Left lung (tissue), 10 donors: ENCODE results near the gene SCN3B. TPM values are rescaled to one million over a fixed set of nuclear protein-coding genes. Genes with fewer than 3 reads are reported as not detected.

Experiments used
- ATAC-seq: fragments of 200-7000 bp; cut with Tn5 transposase; one replicate; pipeline ENCODE4 v1.9.1; 2020; ENCODE audit warnings: moderate library complexity
- DNase-seq, 4 donors: peaks; one replicate each; pipeline ENCODE4 v3.0.0-alpha.2; 2013 to 2020
- H3K27ac ChIP-seq, 2 donors: fragments of 200-600 bp; sonication (generic) in 1 of 2; one replicate each; pipeline versions ENCODE4 v1.5.0 to v1.8.0; 2020 to 2021
- H3K27me3 ChIP-seq, 2 donors: fragments of 200-600 bp; sonication (generic) in 1 of 2; one replicate each; pipeline versions ENCODE4 v1.5.0 to v1.8.0; 2020 to 2021
- H3K36me3 ChIP-seq, 2 donors: fragments of 200-600 bp; sonication (generic) in 1 of 2; one replicate each; pipeline versions ENCODE4 v1.5.0 to v1.8.0; 2020 to 2021
- H3K4me1 ChIP-seq, 2 donors: fragments of 200-600 bp; one replicate each; pipeline ENCODE4 v1.8.0; 2021
- H3K4me3 ChIP-seq, 2 donors: fragments of 200-600 bp; sonication (generic) in 1 of 2; one replicate each; pipeline versions ENCODE4 v1.5.0 to v1.8.0; 2020 to 2021; ENCODE audit warnings: mild to moderate bottlenecking in 1 of 2
- H3K9me3 ChIP-seq, 2 donors: fragments of 200-600 bp; sonication (generic) in 1 of 2; one replicate each; pipeline versions ENCODE4 v1.5.0 to v1.8.0; 2020 to 2021
- CTCF ChIP-seq, 2 donors: fragments of 200-600 bp; sonication (generic) in 1 of 2; IDR thresholded peaks; one replicate each; pipeline versions ENCODE4 v1.5.0 to v1.8.0; 2021; ENCODE audit warnings: antibody characterized with exemption in 2 of 2
- intact Hi-C, 2 donors: fragments of 100-400 bp; cut with DNase I; formaldehyde crosslinking; loops; one replicate each; pipeline versions ENCODE4 v1.11.2 to v1.14.2; 2022
- polyA plus RNA-seq, 6 donors: library from polyadenylated mRNA; unstranded; fragments of 120-200 nt; gene quantifications; one replicate each; pipeline ENCODE4 v1.2.1, GENCODE V29; 2013; ENCODE audit not compliant: insufficient read length in 6 of 6
- total RNA-seq, 2 donors: library from RNA; stranded (reverse); fragmentation: NEBNext Ultra II Directional; extraction: Animal tissue kit (Norgen Biotek cat#: 25700); gene quantifications; one replicate each; pipeline ENCODE4 v1.2.1, GENCODE V29; 2021
- donor health status: DM: no; HTN: yes; CAD: no.
- donor health status: DM: no; HTN: no; CAD: no.

The SCN3B gene
- total and polyA plus RNA-seq, 8 donors: 0.61 to 7.2 (median 5.3) TPM

DNA sequence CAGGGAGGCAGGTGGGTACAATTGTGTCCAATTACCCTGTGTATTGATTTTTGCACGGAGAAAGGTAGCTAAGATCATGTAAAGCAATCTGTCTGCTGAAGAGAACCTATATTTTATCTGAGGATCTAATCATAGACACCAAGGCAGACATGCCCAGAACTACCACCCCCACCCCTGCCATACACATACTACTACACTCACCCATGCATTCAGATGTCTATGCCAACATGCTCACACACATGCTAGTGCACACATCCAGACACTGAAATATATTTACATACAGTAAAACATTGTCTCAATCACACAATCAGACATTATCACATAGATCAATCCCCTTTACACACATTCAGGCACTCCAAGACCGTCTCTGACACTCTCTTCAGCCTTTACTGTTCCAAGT is 1.8 kb downstream of the SCN3B start:
- Histone ChIP-seq H3K27ac (no peak overlapping the region), H3K9me3 (no peaks in the 10 kb centered on the region), H3K27me3 (peaks cover 14 to 91% of the 10 kb centered on the region in 2 donors), H3K4me1 (peaks cover 7 to 13% of the 10 kb centered on the region in 2 donors), H3K4me3 (no peak overlapping the region), H3K36me3 (no peaks in the 10 kb centered on the region)
- DNase-seq (no peak), ATAC-seq (no peak)
- intact Hi-C loops: no loop called here
- TF ChIP-seq CTCF (IDR thresholded peaks at IDR 0.05): no peak

GRCh38 chr11:123650901-123651300 is 3.5 kb downstream of the SCN3B start:
- no peak overlapping the region for H3K27ac ChIP-seq
- H3K27me3 ChIP-seq: peaks cover 11 to 76% of the 10 kb centered on the region in 2 donors
- intact Hi-C loops: no loop called here
- peaks cover 7 to 13% of the 10 kb centered on the region in 2 donors for H3K4me1 ChIP-seq
- ATAC-seq (no peak), DNase-seq (no peak)
- no peaks in the 10 kb centered on the region for H3K9me3 ChIP-seq
- TF ChIP-seq CTCF (IDR thresholded peaks at IDR 0.05): no peak
- H3K36me3 ChIP-seq: no peaks in the 10 kb centered on the region
- H3K4me3 ChIP-seq: no peak overlapping the region

DNA sequence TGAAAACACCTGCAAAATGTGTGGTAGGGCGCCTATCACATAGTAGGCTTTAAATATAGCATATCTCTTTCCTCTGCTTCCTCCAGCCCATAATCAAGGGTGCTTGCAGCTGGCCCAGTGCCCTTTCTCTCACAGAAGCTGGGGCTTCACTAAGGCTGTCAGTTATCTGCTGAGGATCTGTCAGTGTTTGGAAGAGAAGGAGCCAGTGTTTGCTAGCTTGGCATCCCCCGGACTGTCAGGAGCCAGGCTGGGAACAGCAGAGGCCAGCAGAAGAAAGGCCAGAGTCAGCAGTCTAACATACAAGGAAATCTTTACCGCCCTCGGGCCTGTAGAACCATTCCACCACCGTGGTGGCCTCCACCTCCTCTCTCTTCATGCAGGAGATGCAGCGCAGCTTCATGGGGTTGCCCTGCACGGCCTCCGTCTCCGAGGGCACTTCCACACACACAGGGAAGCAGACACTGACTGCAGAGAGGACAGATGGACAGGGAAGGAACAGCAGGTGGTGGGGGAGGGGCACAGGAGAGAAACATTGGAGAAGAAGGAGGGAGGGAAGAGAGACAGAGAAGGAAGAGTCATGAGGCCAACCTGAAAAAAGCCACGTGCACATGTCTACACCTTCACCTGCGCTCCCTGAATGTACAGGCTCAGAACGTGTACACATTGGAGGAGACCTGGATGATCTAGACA is 9.0 kb downstream of the SCN3B start:
- no peak for TF ChIP-seq CTCF (IDR thresholded peaks at IDR 0.05)
- H3K9me3 ChIP-seq: no peaks in the 10 kb centered on the region
- H3K4me1 ChIP-seq: no peaks in the 10 kb centered on the region
- no peak overlapping the region for H3K4me3 ChIP-seq
- H3K36me3 ChIP-seq: no peaks in the 10 kb centered on the region
- DNase-seq (no peak), ATAC-seq (no peak)
- intact Hi-C loops: no loop called here
- H3K27me3 ChIP-seq: peaks cover 0 to 50% of the 10 kb centered on the region in 2 donors
- H3K27ac ChIP-seq: no peak overlapping the region

DNA sequence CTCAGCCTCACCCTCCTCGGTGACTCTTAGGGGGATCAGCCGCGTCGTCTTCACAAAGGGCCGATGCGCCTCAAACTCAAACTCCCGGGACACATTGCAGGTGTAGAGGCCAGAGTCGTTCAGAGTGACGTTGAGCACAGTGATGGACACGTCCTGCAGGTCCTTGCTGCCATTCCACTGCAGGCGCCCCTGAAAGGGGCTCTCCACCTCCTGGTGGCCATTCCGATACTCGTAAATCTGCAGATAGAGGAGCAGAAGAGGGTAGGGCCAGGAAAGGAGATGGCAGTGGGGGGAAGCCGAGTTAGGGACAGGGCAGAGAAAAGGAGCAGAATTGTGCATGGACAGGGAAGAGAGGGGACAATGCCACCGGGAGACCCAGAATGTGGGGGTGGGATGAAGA is 12.0 kb downstream of the SCN3B start:
- Histone ChIP-seq H3K27ac (no peak overlapping the region), H3K36me3 (no peaks in the 10 kb centered on the region), H3K27me3 (peaks cover 0 to 41% of the 10 kb centered on the region in 2 donors), H3K9me3 (no peaks in the 10 kb centered on the region), H3K4me1 (no peaks in the 10 kb centered on the region), H3K4me3 (no peak overlapping the region)
- intact Hi-C loops: loop anchor here in 1 of 2 donors (5.0 kb wide), 1 partner anchor 65 kb away; no protein-coding TSS in a partner anchor
- no peak for TF ChIP-seq CTCF (IDR thresholded peaks at IDR 0.05)
- DNase-seq: no peak
- ATAC-seq: no peak

DNA sequence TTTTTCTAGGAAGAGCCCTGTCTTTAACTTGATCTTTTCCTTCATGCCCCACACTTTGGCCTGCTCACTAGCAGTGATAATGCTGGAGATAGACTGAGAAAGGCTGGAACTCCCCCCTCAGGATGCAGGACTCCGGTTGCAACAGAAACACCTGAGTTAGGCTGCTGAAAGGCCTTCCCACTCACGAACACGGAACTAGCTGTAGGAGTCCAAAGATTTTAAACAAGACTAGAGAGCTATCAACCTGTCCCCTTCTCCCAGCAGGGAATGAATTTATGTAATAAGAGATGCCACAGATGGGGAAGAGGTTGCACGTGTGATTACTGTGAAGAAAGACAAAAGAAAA is 13.0 kb downstream of the SCN3B start:
- intact Hi-C loops: loop anchor here in 1 of 2 donors (5.0 kb wide), 1 partner anchor 66 kb away; no protein-coding TSS in a partner anchor
- peaks cover 0 to 48% of the 10 kb centered on the region in 2 donors for H3K27me3 ChIP-seq

More for the DNA sequence above, 13.0 kb downstream of the SCN3B start:
- no peak for ATAC-seq
- no peaks in the 10 kb centered on the region for H3K4me1 ChIP-seq
- H3K36me3 ChIP-seq: no peaks in the 10 kb centered on the region
- H3K27ac ChIP-seq: no peak overlapping the region
- no peak for DNase-seq
- no peaks in the 10 kb centered on the region for H3K9me3 ChIP-seq
- no peak for TF ChIP-seq CTCF (IDR thresholded peaks at IDR 0.05)
- H3K4me3 ChIP-seq: no peak overlapping the region
